Measurements from ENCODE around the gene KIAA0825. TPM values are rescaled to one million over a fixed set of nuclear protein-coding genes. Genes with fewer than 3 reads are reported as not detected.
"Not testable (repeated sequence)": the region's sequence is repeated elsewhere in the genome, so short reads cannot be mapped to it uniquely, and the experiment has no call there.

Gene KIAA0825
- total RNA-seq, 2 donors from 2014 or later = 2.6 to 3.0 TPM

DNA sequence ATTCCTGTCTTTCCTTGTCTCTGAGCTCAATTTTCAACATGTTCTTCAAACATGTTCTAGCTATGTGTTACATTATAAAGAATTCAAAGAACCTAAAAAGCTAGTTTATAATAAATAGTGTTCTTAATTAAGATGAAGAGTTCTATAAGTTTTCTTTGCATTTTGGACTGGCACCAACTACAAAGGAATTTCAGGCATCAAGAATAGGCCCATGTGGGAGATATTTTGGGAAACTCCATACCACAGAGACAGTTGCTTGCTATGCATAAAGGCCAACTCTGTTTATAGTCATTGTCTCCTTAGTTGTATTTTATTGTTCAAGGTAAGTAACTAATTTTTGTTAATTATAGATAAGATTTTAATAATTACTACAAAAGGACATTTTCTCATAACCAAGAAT is 4.6 kb upstream of the KIAA0825 start:
- H3K27me3 Mint-ChIP-seq = no peaks in the 10 kb centered on the region
- H3K4me1 Mint-ChIP-seq = peaks cover 21% of the 10 kb centered on the region
- H3K4me3 Mint-ChIP-seq = no peak overlapping the region
- peak overlapping the region; percentile 75 for H3K27ac Mint-ChIP-seq
- no peak for DNase-seq
- no peaks in the 10 kb centered on the region for H3K9me3 ChIP-seq (ENCODE audit: control insufficient read depth, low read length, poor library complexity, severe bottlenecking)
- H3K36me3 Mint-ChIP-seq (ENCODE audit: low read depth) = no peaks in the 10 kb centered on the region
- no peak for ATAC-seq

DNA sequence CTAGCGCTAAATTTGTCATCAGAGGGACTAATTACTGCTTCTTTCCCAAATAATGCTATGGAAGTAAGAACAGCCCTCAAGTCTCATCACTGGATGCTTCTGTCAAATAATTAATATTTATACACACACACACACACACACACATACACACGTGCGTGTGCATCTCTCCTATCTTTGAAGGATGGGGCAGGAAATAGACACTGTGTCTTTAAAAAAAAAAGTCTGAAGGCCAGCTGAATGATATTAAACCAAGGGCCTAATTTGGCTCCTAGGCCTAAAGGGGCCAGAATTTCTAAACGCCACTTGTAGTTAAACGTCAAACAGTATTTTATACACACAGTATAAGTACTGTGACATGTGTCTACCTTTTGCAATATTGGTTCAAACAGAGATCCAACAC is 3.4 kb upstream of the KIAA0825 start:
- Mint-ChIP-seq H3K36me3 (ENCODE audit: low read depth) (no peaks in the 10 kb centered on the region), H3K27ac (peak overlapping the region; percentile 72), H3K4me3 (no peak overlapping the region), H3K27me3 (no peaks in the 10 kb centered on the region), H3K4me1 (peaks cover 25% of the 10 kb centered on the region)
- ATAC-seq (no peak), DNase-seq (no peak)
- H3K9me3 ChIP-seq (ENCODE audit: control insufficient read depth, low read length, poor library complexity, severe bottlenecking) = no peaks in the 10 kb centered on the region

DNA sequence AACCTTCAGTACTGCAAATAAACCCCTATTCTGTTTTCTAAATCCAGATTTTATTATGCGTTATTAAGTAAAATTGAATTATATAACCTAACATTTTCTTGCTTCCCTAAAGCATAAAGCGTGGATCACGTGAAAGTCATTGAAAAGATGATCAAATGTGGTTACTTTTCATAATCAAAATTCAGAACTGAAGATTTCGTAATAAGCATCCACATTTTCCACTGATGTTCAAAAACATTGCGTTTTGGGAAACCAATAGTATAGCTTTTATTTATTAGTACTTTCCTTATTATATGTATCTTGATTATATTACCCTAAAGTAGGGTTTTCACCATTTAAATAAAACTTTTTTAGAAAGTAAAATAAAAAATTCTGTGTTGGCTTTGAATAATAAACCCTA is 1.9 kb upstream of the KIAA0825 start:
- Mint-ChIP-seq H3K27ac (peak overlapping the region; percentile 89), H3K4me1 (peaks cover 25% of the 10 kb centered on the region), H3K36me3 (ENCODE audit: low read depth) (no peaks in the 10 kb centered on the region)

DNA sequence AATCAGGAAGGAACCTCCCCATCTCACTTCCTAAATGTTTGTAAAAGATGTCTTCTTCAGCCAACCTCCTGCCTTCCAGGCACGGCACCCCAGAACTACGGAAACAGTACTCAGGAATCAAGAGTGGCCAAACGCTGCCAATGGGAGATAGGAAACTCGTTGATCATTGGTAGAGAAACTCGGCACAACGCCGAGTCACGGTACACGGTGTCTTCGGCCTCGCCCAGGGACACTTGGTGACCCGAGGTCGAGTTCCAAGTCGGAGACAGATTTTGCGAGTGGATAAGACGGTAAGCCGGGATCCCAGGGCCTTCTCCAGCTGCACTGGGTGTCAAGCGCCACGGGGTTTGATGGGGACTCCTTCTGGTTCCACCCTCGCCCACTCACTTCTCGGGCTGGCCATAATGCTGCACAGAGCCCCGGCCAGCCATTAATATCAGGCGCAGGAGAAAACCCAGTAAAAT is 343 bp downstream of the KIAA0825 start:
- H3K4me1 Mint-ChIP-seq = peaks cover 29% of the 10 kb centered on the region
- DNase-seq (peak in 1 of 3 donors; percentile 29), ATAC-seq (peak; percentile 46)
- peak overlapping the region; percentile 97 for H3K4me3 Mint-ChIP-seq
- H3K9me3 ChIP-seq (ENCODE audit: control insufficient read depth, low read length, poor library complexity, severe bottlenecking) = no peaks in the 10 kb centered on the region
- H3K27ac Mint-ChIP-seq = peak overlapping the region; percentile 89
- H3K27me3 Mint-ChIP-seq = no peaks in the 10 kb centered on the region
- H3K36me3 Mint-ChIP-seq (ENCODE audit: low read depth) = no peaks in the 10 kb centered on the region

More for the DNA sequence above, 1.9 kb upstream of the KIAA0825 start:
- no peak for ATAC-seq
- DNase-seq = no peak
- peak overlapping the region; percentile 97 for H3K4me3 Mint-ChIP-seq
- H3K9me3 ChIP-seq (ENCODE audit: control insufficient read depth, low read length, poor library complexity, severe bottlenecking) = no peaks in the 10 kb centered on the region
- H3K27me3 Mint-ChIP-seq = no peaks in the 10 kb centered on the region

DNA sequence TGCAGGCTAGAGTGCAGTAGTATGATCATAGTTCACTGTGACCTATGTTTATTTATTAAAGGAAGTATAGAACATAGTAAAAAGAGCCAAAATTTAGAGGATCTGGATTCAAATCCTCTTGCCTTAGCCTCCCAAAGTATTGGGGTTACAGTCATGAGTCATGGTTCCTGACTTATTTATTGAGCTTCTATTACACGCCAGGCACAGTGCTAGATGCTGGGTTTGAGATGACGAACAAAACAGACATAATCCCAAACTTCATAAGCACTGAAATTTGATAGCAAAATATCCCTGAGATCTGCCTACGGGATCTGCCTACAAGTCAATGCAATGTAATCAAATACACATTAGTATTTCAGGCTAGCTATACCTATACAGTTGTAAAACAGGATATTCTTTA is 2.5 kb downstream of the KIAA0825 start:
- H3K9me3 ChIP-seq (ENCODE audit: control insufficient read depth, low read length, poor library complexity, severe bottlenecking) = no peaks in the 10 kb centered on the region
- H3K27me3 Mint-ChIP-seq = no peaks in the 10 kb centered on the region
- peaks cover 27% of the 10 kb centered on the region for H3K4me1 Mint-ChIP-seq
- H3K4me3 Mint-ChIP-seq = no peak overlapping the region
- no peak for DNase-seq
- ATAC-seq = no peak
- no peaks in the 10 kb centered on the region for H3K36me3 Mint-ChIP-seq (ENCODE audit: low read depth)
- no peak overlapping the region for H3K27ac Mint-ChIP-seq

DNA sequence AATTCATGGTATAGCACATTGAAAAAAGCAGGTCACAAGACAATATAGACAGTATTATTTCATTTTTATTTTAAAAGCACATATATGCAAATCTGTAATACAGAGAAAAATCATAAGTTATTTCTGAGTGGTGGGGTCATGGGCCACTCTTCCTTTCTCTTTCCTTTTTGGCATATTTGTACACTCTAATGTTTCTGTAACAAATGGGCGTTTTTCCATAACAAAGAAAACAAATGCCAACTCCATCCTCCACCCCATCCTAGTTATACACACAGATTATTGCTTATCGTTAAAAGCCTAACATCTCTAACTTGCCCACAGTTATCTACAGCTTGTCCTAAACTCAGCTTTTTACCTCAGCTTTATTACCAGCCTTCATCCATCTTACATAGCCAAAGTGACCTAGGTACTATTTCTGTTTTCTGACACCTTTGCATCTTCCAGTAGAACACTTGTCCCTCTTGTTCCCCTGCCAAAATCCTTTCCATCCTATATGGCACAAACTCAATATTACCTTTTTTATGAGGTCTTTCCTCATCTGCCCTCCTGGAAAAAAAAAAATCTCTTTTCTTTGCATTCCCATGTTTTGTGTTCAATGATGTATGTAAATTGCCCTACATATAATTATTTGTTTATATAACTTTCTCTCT is 4.1 kb downstream of the KIAA0825 start:
- no peak for DNase-seq
- Mint-ChIP-seq H3K4me1 (peaks cover 22% of the 10 kb centered on the region), H3K4me3 (no peak overlapping the region), H3K36me3 (ENCODE audit: low read depth) (no peaks in the 10 kb centered on the region), H3K27me3 (no peaks in the 10 kb centered on the region), H3K27ac (no peak overlapping the region)
- no peaks in the 10 kb centered on the region for H3K9me3 ChIP-seq (ENCODE audit: control insufficient read depth, low read length, poor library complexity, severe bottlenecking)
- no peak for ATAC-seq

DNA sequence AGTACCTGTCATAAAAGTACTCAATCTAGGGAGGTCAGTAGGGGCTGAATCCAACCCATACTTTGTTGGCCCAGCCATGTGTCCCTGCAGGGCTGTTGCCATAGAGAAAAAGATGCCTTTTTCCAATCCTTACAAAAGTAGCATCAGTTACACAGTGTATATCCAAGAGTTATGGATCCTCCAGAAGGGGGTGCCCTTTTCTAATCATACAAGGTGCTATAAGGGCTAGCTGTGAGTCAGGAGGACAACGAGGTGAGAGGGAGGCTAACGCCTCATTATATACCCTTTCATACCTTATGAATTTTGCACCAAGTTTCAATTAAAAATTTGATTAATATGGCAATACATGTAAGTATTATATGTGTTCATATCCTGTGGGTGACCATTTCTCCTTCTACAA is 4.8 kb downstream of the KIAA0825 start:
- DNase-seq = no peak
- Mint-ChIP-seq H3K4me1 (peaks cover 18% of the 10 kb centered on the region), H3K27me3 (no peaks in the 10 kb centered on the region), H3K4me3 (no peak overlapping the region), H3K27ac (peak overlapping the region; percentile 27), H3K36me3 (ENCODE audit: low read depth) (no peaks in the 10 kb centered on the region)
- no peak for ATAC-seq
- H3K9me3 ChIP-seq (ENCODE audit: control insufficient read depth, low read length, poor library complexity, severe bottlenecking) = no peaks in the 10 kb centered on the region

DNA sequence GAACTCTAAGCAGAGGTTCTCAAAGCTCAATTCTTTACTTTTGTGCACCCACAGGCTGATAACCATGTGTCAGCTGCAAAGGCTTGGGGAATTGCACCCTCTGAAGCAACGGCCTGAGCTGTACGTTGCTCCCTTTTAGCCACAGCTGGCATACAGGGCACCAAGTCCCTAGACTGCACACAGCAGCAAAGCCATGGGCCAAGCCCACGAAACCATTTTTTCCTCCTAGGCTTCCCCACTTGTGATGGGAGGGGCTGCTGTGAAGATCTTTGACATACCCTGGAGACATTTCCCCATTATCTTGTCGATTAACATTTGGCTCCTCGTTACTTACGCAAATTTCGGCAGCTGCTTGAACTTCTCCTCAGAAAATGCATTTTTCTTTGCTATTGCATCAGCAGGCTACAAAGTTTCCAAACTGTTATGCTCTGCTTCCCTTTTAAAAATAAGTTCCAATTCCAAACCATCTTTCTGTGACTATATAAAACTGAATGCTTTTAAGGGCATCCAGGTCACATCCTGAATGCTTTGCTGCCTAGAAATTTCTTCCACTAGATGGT is 23.0 kb downstream of the KIAA0825 start:
- no peaks in the 10 kb centered on the region for H3K9me3 ChIP-seq (ENCODE audit: control insufficient read depth, low read length, poor library complexity, severe bottlenecking)
- Mint-ChIP-seq H3K4me3 (no peak overlapping the region), H3K36me3 (ENCODE audit: low read depth) (no peaks in the 10 kb centered on the region), H3K27ac (no peak overlapping the region), H3K4me1 (no peaks in the 10 kb centered on the region), H3K27me3 (no peaks in the 10 kb centered on the region)
- ATAC-seq = no peak
- DNase-seq = no peak

DNA sequence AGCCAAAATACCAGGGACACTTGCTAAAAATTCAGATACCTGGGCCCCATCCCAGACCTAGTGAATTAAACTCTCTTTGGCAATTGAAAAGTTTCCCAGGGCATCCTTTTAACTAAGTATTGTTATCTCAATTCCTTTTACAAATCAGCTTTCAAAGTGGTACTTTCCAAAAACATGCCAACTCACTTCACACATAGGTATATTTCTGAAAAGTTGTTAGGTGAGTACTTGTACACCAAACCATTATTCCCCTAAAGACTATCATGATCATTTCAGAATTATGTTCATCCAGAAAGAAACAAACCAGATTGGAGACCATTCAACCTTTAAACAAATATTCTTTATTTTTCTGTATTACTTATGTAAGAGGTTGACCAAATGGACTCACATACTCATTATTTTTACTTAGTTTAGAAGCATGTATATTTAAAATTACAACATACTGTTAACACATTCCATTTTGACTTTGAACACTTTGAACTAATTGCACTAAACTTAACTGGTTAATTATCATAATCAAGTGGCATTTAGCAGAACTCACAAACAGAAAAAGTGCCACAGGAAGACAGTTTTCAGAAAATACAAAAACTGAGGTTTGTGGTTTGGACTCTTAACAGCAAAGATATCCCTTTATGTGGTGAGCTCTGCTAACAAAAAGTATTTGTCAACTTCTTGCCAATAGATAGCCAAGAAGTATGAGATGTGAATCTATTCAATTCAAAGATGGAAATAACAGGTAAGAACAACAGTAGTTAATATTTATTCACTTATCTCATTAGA is 40.7 kb downstream of the KIAA0825 start:
- ATAC-seq (peak; percentile 88), DNase-seq (no peak)
- no peaks in the 10 kb centered on the region for H3K9me3 ChIP-seq (ENCODE audit: control insufficient read depth, low read length, poor library complexity, severe bottlenecking)
- H3K27me3 Mint-ChIP-seq = no peaks in the 10 kb centered on the region
- H3K4me3 Mint-ChIP-seq = peak overlapping the region; percentile 64
- H3K36me3 Mint-ChIP-seq (ENCODE audit: low read depth) = no peaks in the 10 kb centered on the region
- H3K27ac Mint-ChIP-seq = peak overlapping the region; percentile 29
- peaks cover 22% of the 10 kb centered on the region for H3K4me1 Mint-ChIP-seq

DNA sequence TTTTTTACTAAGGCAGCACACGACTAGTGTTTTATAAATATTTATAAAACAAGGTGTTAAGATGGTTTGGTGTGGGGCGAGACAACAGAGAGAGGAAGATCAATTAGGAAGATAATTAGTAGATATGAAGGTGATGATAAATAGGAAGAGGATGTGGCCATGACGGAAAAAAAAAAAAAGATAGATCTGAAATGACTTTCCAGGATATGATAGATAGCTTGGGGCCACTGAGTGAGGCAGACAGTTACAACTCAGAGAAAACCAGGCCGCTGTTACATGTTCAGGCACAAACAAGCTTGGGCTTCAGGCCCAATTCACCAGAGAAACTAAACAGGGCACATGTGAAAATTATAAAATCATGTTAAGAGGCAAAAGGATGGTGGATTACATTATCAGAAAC is 43.2 kb downstream of the KIAA0825 start:
- Mint-ChIP-seq H3K4me3 (peak overlapping the region; percentile 81), H3K27me3 (no peaks in the 10 kb centered on the region), H3K36me3 (ENCODE audit: low read depth) (no peaks in the 10 kb centered on the region), H3K4me1 (peaks cover 22% of the 10 kb centered on the region), H3K27ac (peak overlapping the region; percentile 89)
- DNase-seq (no peak), ATAC-seq (peak; percentile 35)
- no peaks in the 10 kb centered on the region for H3K9me3 ChIP-seq (ENCODE audit: control insufficient read depth, low read length, poor library complexity, severe bottlenecking)

DNA sequence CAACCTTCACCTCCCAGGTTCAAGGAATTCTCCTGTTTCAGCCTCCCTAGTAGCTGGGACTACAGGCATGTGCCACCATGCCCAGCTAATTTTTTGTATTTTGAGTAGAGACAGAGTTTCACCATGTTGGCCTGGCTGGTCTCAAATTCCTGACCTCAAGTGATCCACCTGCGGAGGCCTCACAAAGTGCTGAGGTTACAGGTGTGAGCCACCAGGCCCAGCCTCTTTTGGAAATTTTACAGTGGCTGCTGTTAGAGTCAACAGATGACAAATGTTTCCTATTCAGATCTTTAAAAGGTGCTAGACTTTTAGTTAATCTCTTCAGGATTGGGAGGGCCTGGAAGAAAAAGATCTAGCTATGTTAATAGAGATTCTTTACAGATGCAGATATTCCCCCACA is 45.1 kb downstream of the KIAA0825 start:
- peaks cover 22% of the 10 kb centered on the region for H3K4me1 Mint-ChIP-seq
- H3K36me3 Mint-ChIP-seq (ENCODE audit: low read depth); H3K9me3 ChIP-seq (ENCODE audit: control insufficient read depth, low read length, poor library complexity, severe bottlenecking); H3K4me3 Mint-ChIP-seq; ATAC-seq; H3K27ac Mint-ChIP-seq; DNase-seq; H3K27me3 Mint-ChIP-seq: not testable (repeated sequence)

DNA sequence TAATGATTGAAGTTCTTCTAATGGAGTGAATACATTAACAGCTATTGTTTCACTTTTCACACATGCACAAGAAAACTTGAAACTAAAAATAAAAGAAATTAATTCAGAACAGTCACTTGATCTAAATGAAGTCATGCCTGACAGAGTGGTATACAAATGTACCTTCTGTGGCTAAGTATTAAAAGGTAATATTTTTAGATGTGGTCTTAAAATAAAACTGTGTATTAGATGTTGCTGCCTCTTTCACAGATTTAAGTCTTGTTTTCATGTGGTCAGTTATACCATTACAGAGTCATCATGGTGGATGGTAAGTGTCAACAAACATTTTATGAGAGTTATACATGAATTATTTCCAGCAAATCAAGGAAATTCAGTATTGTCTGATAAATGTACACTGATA is 47.0 kb downstream of the KIAA0825 start:
- ATAC-seq (no peak), DNase-seq (no peak)
- no peak overlapping the region for H3K4me3 Mint-ChIP-seq
- no peak overlapping the region for H3K27ac Mint-ChIP-seq
- H3K36me3 Mint-ChIP-seq (ENCODE audit: low read depth) = no peaks in the 10 kb centered on the region
- H3K9me3 ChIP-seq (ENCODE audit: control insufficient read depth, low read length, poor library complexity, severe bottlenecking) = no peaks in the 10 kb centered on the region
- H3K4me1 Mint-ChIP-seq = peaks cover 15% of the 10 kb centered on the region
- no peaks in the 10 kb centered on the region for H3K27me3 Mint-ChIP-seq

DNA sequence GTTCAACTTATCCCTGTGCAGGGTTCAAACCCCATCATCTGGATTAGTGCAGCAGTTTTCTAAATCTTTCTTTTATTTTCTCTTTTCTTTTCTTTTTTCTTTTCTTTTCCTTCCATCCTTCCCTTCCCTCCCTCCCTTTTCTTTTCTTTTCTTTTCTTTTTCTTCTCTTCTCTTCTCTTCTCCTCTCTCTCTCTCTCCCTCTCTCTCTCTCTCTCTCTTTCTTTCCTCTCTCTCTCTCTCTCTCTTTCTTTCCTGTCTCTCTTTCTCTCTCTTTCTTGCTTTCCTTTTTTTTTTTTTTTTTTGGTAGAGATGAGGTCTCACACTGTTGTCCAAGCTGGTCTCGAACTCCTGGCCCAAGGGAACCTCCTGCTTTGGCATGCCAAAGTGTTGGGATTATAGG is 53.6 kb downstream of the KIAA0825 start:
- H3K9me3 ChIP-seq (ENCODE audit: control insufficient read depth, low read length, poor library complexity, severe bottlenecking) = no peaks in the 10 kb centered on the region
- Mint-ChIP-seq H3K4me1 (no peaks in the 10 kb centered on the region), H3K4me3 (no peak overlapping the region), H3K36me3 (ENCODE audit: low read depth) (no peaks in the 10 kb centered on the region), H3K27me3 (no peaks in the 10 kb centered on the region), H3K27ac (no peak overlapping the region)
- DNase-seq = no peak
- ATAC-seq = no peak
